HepG2 (cell line): ENCODE measurements around the gene CNNM4. TPM values are rescaled to one million over a fixed set of nuclear protein-coding genes. Genes with fewer than 3 reads are reported as not detected.

Experiments
- BRD4 ChIP-seq: sonication (generic); formaldehyde crosslinking; IDR thresholded peaks from 2 replicates; pipeline ENCODE4 v1.4.0; 2020; ENCODE audit warnings: missing genetic modification reagents
- FOSL1 ChIP-seq: sonication (generic); formaldehyde crosslinking; IDR thresholded peaks from 2 replicates; pipeline ENCODE4 v1.9.0; 2021; ENCODE audit warnings: missing genetic modification reagents, borderline replicate concordance
- GABPB1 ChIP-seq: IDR thresholded peaks from 2 replicates; pipeline ENCODE4 v1.6.1; 2016; ENCODE audit warnings: mild to moderate bottlenecking, missing genetic modification reagents, moderate library complexity, missing compliant biosample characterization
- HHEX ChIP-seq: IDR thresholded peaks from 2 replicates; pipeline ENCODE4 v1.6.1; 2016; ENCODE audit warnings: control low read depth
- HNRNPK ChIP-seq: fragments of 200-400 bp; formaldehyde crosslinking; IDR thresholded peaks from 2 replicates; pipeline ENCODE4 v1.6.1; 2018; ENCODE audit warnings: low read length, low read depth, moderate library complexity, mild to moderate bottlenecking; ENCODE audit not compliant: poor library complexity, severe bottlenecking
- NFIB ChIP-seq: sonication (generic); formaldehyde crosslinking; IDR thresholded peaks from 2 replicates; pipeline ENCODE4 v1.9.0; 2021; ENCODE audit warnings: missing genetic modification reagents, mild to moderate bottlenecking, borderline replicate concordance
- RBM39 ChIP-seq: fragments of 200-400 bp; formaldehyde crosslinking; IDR thresholded peaks from one replicate; pipeline ENCODE4 v1.6.1; 2018; ENCODE audit warnings: antibody characterized with exemption, mild to moderate bottlenecking, low read depth, low read length; ENCODE audit not compliant: poor library complexity, severe bottlenecking
- REPIN1 ChIP-seq: sonication (generic); formaldehyde crosslinking; IDR thresholded peaks from 2 replicates; pipeline ENCODE4 v1.8.0; 2022; ENCODE audit warnings: missing genetic modification reagents, low read depth, mild to moderate bottlenecking, borderline replicate concordance
- SOX5 ChIP-seq: IDR thresholded peaks from 2 replicates; pipeline ENCODE4 v1.6.1; 2016; ENCODE audit warnings: borderline replicate concordance
- TERF1 ChIP-seq: sonication (generic); formaldehyde crosslinking; IDR thresholded peaks from 2 replicates; pipeline ENCODE4 v1.8.0; 2022; ENCODE audit warnings: mild to moderate bottlenecking, missing genetic modification reagents, moderate library complexity
- THAP7 ChIP-seq: sonication (generic); formaldehyde crosslinking; IDR thresholded peaks from 2 replicates; pipeline ENCODE4 v1.8.1; 2023; ENCODE audit warnings: mild to moderate bottlenecking, missing genetic modification reagents
- ZBTB49 ChIP-seq: sonication (generic); formaldehyde crosslinking; IDR thresholded peaks from 2 replicates; pipeline ENCODE4 v1.4.0; 2020; ENCODE audit warnings: missing genetic modification reagents, borderline replicate concordance
- ZEB1 ChIP-seq: IDR thresholded peaks from 2 replicates; pipeline ENCODE4 v1.6.1; 2012; ENCODE audit warnings: mild to moderate bottlenecking, low read depth, inconsistent platforms; ENCODE audit not compliant: insufficient replicate concordance
- ZNF496 ChIP-seq: sonication (generic); formaldehyde crosslinking; IDR thresholded peaks from 2 replicates; pipeline ENCODE4 v1.8.1; 2023; ENCODE audit warnings: mild to moderate bottlenecking, moderate library complexity, missing genetic modification reagents; ENCODE audit not compliant: insufficient replicate concordance
- ZNF607 ChIP-seq: sonication (generic); formaldehyde crosslinking; IDR thresholded peaks from 2 replicates; pipeline ENCODE4 v1.5.1; 2020; ENCODE audit warnings: missing genetic modification reagents, mild to moderate bottlenecking, borderline replicate concordance
- ZNF788 ChIP-seq: sonication (generic); formaldehyde crosslinking; IDR thresholded peaks from 2 replicates; pipeline ENCODE4 v1.5.0; 2020; ENCODE audit warnings: mild to moderate bottlenecking, missing genetic modification reagents, borderline replicate concordance
- polyA plus RNA-seq, 8 experiments: library from polyadenylated mRNA; depleted of rRNA in 3 of 8; stranded (reverse) in 7 of 8; unstranded in 1 of 8; fragments of >200 nt; fragmentation: Illumina TruSeq in 4 of 8; extraction: Trizol in 4 of 8; gene quantifications; 2 replicates each; pipeline versions ENCODE4 v1.2.1 to v1.2.3, GENCODE V29; 2011 to 2016; ENCODE audit warnings: low read depth in 4 of 8, missing spikeins in 1 of 8, mixed read lengths in 1 of 8; ENCODE audit not compliant: insufficient read depth in 1 of 8
- total RNA-seq, 5 experiments: library from RNA; depleted of rRNA; stranded (reverse); fragments of >200 nt; fragmentation: Illumina TruSeq; extraction: Trizol; gene quantifications; 2 replicates each; pipeline ENCODE4 v1.2.3, GENCODE V29; 2016; ENCODE audit warnings: low read depth in 1 of 5
- TF ChIP-seq, protein P1 (sequence below): sonication (generic); formaldehyde crosslinking; IDR thresholded peaks from 2 replicates; pipeline ENCODE4 v1.5.1; 2020; ENCODE audit warnings: missing genetic modification reagents, mild to moderate bottlenecking, borderline replicate concordance
- TF ChIP-seq, protein P2 (sequence below): sonication (generic); formaldehyde crosslinking; conservative IDR thresholded peaks from 2 replicates; pipeline ENCODE4 v1.8.0; 2022; ENCODE audit warnings: missing genetic modification reagents
- TF ChIP-seq, protein P3 (sequence below): sonication (generic); formaldehyde crosslinking; IDR thresholded peaks from 2 replicates; pipeline ENCODE4 v1.5.0; 2020; ENCODE audit warnings: mild to moderate bottlenecking, missing genetic modification reagents

The CNNM4 gene
- total and polyA plus RNA-seq, 2 of the 13 experiments (the other 11 are each of a cell fraction or from before 2014, with no cell fraction given) = 5.9 to 8.4 TPM

DNA sequence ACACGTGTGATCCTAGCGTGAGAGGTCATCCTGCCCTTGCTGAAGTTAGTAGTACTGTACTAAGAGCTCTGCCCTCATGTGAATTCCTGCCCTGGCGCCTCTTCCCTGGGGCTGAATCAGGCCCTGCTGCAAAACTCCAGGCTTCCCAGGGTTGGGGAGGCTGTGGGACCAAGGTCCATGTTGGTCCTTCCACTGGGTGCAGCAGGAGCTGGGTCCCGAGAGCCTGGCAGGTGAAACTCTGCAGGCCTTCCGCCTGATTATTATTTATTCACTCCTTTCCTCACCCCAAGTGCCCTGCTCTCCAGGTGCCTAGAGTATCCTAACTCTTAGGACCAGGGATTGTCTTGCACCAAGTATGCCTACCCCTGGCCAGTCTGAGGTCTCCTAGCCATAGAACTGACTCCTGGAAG, 50.1 kb downstream of the CNNM4 start (continued):
- TF ChIP-seq FOSL1 (CRISPR knock-in tag) (no peak), SOX5 (peak; percentile 17; the same call in 1 of the 2 replicates), REPIN1 (no peak), ZNF788 (CRISPR knock-in tag) (no peak), HNRNPK (no peak), HHEX (no peak), ZBTB49 (CRISPR knock-in tag) (no peak), BRD4 (no peak), ZEB1 (no peak), NFIB (CRISPR knock-in tag) (no peak), ZNF607 (CRISPR knock-in tag) (no peak), THAP7 (CRISPR knock-in tag) (no peak), GABPB1 (CRISPR knock-in tag) (no peak), ZNF496 (CRISPR knock-in tag) (no peak), RBM39 (no peak), TERF1 (CRISPR knock-in tag) (no peak)
- TF ChIP-seq, protein P1, sequence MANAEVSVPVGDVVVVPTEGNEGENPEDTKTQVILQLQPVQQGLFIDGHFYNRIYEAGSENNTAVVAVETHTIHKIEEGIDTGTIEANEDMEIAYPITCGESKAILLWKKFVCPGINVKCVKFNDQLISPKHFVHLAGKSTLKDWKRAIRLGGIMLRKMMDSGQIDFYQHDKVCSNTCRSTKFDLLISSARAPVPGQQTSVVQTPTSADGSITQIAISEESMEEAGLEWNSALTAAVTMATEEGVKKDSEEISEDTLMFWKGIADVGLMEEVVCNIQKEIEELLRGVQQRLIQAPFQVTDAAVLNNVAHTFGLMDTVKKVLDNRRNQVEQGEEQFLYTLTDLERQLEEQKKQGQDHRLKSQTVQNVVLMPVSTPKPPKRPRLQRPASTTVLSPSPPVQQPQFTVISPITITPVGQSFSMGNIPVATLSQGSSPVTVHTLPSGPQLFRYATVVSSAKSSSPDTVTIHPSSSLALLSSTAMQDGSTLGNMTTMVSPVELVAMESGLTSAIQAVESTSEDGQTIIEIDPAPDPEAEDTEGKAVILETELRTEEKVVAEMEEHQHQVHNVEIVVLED (CRISPR knock-in tag) = no peak
- TF ChIP-seq, protein P2, sequence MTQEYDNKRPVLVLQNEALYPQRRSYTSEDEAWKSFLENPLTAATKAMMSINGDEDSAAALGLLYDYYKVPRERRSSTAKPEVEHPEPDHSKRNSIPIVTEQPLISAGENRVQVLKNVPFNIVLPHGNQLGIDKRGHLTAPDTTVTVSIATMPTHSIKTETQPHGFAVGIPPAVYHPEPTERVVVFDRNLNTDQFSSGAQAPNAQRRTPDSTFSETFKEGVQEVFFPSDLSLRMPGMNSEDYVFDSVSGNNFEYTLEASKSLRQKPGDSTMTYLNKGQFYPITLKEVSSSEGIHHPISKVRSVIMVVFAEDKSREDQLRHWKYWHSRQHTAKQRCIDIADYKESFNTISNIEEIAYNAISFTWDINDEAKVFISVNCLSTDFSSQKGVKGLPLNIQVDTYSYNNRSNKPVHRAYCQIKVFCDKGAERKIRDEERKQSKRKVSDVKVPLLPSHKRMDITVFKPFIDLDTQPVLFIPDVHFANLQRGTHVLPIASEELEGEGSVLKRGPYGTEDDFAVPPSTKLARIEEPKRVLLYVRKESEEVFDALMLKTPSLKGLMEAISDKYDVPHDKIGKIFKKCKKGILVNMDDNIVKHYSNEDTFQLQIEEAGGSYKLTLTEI (CRISPR knock-in tag) = no peak
- TF ChIP-seq, protein P3, sequence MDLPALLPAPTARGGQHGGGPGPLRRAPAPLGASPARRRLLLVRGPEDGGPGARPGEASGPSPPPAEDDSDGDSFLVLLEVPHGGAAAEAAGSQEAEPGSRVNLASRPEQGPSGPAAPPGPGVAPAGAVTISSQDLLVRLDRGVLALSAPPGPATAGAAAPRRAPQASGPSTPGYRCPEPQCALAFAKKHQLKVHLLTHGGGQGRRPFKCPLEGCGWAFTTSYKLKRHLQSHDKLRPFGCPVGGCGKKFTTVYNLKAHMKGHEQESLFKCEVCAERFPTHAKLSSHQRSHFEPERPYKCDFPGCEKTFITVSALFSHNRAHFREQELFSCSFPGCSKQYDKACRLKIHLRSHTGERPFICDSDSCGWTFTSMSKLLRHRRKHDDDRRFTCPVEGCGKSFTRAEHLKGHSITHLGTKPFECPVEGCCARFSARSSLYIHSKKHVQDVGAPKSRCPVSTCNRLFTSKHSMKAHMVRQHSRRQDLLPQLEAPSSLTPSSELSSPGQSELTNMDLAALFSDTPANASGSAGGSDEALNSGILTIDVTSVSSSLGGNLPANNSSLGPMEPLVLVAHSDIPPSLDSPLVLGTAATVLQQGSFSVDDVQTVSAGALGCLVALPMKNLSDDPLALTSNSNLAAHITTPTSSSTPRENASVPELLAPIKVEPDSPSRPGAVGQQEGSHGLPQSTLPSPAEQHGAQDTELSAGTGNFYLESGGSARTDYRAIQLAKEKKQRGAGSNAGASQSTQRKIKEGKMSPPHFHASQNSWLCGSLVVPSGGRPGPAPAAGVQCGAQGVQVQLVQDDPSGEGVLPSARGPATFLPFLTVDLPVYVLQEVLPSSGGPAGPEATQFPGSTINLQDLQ (CRISPR knock-in tag) = no peak
